ENCODE results near the gene TUBB3.
"Not testable (repeated sequence)": the region's sequence is repeated elsewhere in the genome, so short reads cannot be mapped to it uniquely, and the experiment has no call there.

Gene TUBB3

DNA sequence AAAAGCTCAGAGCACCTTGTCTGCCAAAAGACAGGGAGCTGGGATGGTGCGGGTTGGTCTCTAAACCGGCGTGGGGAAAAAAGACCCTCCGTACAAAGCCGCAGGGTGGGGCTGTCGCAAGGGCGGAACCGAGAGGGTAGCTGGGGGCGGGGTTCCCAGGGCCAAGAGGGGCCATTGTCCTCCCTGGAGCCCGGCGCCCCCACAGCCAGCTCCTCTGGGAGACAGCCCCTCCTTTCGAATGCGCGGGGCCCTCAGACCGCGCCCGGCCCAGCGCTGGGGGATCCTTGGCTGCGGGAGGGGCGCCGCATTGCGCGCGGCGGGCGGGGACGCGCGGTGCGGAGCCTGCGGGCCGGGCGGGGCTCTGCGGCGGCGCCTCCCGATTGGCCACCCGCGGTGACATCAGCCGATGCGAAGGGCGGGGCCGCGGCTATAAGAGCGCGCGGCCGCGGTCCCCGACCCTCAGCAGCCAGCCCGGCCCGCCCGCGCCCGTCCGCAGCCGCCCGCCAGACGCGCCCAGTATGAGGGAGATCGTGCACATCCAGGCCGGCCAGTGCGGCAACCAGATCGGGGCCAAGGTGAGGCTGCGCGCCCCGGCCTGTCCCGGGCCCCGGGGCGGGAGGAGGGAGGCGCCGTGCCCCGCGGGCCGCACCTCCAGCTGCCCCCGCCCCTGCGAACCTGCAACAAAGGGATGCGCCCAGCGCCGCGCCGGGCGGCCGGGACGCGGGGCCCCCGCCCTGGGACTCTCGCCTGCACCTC, at the start of gene TUBB3:
TUBB3 (plus strand) TSS at position 459 of the 756 bp plus-strand sequence; CDS start at position 519, 60 bp downstream.
- DNase-seq = peak; percentile 35

DNA sequence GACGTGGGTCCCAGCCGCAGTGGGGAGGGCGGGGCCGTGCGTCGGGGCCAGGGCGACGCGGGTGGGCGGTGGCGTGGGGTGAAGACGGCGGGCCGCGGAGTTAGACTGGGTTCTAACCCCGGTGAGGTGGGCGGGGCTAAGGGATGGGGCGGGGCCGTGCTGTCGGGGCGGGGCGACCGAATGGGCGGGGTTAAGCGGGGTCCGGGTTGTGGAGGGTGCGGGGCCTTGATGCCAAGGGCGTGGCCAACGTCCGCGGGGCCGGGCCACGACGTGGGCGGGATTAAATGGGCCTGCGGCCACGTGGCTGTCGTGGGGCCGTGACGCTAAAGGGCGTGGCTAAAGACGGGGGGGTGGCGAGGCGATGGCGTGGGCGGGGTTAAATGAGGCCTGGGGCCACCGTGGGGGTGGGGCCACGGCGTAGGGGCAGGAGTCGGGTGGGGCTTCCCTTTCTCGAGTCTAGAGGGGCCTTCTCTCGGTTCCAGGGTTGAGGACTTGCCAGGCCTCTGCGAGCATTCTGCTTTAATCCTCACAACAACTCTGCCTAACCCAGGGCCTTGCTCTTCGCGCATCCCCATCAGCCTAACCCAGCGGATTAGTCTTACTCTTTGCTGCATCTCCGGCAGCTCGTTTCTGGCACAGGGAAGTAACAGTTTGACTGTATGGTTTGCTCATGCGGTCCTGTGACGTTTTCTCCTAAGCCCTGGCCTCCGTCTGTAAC, 49.0 kb upstream of the TUBB3 start:
- peak; percentile 96 for DNase-seq

DNA sequence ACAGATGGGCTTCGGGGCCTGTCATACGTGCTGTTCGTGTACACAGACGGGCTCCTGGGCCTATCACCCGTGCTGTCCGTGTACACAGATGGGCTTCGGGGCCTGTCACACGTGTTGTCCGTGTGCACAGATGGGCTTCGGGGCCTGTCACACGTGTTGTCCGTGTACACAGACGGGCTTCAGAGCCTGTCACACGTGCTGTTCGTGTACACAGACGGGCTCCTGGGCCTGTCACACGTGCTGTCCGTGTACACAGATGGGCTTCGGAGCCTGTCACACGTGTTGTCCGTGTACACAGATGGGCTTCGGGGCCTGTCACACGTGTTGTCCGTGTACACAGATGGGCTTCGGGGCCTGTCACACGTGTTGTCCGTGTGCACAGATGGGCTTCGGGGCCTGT, 44.0 kb upstream of the TUBB3 start:
- not testable (repeated sequence) for DNase-seq

DNA sequence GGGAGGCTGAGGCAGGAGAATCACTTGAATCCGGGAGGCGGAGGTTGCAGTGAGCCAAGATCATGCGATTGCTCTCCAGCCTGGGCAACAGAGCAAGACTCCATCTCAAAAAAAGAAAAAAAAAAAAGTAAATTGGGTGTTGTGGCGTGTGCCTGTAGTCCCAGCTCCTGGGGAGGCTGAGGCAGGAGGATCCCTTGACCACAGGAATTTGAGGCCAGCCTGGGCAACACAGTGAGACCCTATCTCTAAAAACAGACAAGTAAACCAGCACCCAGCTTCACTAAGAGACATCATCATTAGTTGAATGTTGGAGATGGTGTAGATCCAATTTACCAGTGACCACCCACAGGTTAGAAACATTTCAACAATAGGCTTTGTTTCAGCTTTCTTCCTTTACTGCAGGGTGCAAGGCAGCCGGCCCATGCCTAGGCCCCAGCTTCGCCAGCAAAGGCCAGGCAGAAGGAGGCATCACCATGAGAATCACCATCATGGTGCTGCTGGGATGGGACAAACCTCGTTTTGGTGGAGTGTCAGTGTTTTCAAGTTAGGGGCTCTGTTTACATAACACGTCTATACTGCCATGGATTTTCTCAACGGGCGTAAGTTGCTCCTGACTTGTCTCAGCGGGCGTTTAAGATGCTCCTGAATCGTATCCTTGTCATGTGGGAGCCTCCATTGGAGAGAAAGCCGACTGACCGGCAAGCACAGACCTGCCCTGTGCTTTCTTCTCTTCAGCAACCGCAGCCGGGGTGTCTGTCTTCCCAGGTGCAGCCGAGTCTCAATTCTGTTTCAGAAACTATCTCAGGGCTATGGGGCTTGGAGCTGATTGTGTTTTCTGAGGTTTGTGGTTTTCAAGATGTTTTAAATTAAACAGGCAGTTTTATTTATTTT, 42.4 kb upstream of the TUBB3 start:
- DNase-seq = no peak

DNA sequence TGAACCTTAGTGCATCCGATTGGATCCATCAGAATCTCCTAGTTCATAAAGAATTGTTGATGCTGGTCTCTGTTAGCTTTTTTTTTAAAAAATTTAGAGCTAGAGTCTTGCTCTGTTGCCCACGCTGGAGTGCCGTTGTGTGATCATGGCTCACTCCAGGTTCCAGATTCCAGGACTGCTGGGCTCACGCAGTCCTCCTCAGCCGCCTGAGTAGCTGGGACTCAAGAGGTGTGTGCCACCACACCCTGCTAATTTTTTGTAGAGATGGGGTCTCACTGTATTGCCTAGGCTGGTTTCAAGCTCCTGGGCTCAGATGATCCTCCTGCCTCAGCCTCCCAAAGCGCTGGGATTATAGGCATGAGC, 41.8 kb upstream of the TUBB3 start:
- no peak for DNase-seq

DNA sequence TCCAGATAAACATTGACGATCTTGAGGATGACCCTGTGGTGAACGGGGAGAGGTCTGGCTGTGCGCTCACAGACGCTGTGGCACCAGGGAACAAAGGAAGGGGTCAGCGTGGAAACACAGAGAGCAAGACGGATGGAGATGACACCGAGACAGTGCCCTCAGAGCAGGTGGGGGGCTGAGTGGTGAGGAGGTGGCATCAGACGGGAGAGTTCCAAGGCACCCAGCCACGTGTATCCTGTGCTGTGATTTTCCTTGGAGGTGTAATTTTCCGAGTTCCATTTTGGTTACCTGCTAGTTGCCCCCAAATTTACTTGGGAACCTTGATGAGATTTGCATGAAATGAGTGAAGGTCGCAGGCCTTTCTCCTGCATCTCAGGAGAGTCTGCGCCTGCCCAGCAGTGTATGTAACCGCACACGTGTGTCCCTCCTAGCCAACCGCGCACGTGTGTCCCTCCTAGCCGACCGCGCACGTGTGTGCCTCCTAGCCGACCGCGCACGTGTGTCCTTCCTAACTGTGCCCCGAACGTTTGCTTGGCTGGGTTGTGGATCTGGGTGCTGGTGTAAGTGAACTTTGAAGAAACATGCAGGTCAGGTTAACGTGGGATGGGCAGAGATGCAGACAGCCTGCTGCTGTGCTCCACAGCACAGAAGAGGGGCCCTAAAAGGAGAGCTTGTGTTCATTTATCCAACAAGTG, 39.6 kb upstream of the TUBB3 start:
- DNase-seq = no peak

DNA sequence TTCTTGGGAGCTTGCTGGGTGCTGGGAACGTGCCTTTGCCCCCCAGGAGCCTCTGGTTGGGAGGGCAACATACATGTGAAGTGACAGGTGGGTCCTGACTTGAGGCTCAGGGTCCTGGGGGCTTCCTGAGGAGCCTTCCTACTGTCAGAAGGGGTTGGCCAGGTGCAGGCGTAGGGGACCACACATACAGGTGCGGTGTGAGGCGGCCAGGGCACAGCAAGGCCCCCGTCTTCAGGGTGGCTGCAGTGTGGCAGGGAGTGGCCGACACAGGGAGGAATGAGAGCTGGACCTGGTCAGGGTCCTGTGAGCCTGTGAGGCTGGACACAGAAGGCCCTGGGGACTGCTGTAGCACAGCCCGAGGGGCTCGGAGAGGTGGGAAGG, 39.1 kb upstream of the TUBB3 start:
- DNase-seq = no peak

DNA sequence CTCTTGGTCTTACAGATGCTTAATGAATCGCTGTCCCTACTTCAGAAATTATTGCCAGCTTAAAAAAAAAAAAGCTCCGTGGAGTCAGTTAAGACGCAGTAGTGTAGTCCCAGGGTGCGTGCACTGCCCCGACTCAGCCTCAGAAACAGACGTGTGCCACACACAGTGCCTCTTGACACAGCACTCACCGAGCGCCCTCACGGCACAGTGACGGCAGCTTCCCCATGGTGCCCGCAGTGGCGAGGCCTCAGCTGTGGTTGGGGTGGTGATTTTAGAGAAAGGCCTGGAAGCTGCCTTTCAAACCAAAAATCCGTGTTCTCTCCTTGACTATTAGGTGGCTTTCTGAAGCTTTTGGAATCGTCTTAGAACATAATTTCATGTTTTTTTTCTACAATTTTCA, 35.9 kb upstream of the TUBB3 start:
- no peak for DNase-seq

DNA sequence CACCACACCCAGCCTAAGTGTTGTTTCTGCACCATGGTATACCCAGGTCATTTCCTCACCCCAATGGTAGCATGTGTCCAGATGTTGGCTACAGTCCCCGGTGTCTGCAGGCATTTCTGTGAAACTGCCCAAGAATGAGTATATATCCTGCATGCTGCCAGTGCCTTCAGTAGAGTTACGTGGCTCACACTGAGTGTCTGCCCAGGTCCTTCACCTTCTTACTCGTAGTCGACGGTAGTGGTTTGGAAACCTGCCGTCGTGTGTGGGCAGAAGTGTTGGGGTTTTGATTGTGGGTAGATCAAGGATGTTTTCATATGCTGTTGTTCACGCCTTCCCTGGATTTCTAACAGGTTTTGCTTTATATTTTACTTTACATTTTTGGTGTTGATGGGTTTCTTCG, 32.9 kb upstream of the TUBB3 start:
- no peak for DNase-seq

DNA sequence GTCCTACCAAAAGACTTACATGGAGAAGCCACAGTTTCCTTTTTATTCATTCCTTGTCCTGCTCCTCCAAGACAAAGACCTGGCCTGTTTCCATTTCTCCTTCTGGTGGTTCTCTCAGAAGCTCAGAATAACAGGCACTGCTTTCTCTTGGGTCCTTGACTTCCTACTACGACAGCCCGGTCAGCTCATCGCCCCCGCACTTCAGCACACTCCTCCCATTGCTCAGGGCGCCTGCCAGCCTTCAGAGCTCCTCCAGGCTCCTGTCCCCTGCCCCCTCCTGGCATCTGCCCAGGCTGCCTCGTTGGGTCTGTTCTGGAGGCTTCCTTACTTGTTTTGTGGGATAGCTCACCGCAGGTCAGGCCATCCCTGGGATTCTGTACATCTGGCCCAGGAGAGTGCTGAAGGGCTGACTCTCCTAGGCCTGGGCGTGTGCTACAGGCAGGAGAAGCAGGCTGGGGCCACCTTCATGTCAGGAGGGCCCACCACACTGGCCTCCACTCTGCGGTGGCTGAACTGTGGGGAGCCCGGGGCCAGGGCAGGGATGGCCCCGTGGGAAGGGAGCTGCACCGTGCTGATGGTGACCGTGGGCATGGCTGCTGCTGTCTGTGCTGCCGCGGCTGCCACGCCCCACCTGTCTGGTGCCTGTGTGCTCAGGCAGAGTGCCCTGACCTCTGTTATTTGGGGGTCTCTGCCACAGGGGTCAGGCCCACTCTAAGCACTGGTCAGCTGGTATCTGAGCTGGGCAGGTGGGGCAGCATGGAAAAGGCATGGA, 32.1 kb upstream of the TUBB3 start:
- DNase-seq = no peak

DNA sequence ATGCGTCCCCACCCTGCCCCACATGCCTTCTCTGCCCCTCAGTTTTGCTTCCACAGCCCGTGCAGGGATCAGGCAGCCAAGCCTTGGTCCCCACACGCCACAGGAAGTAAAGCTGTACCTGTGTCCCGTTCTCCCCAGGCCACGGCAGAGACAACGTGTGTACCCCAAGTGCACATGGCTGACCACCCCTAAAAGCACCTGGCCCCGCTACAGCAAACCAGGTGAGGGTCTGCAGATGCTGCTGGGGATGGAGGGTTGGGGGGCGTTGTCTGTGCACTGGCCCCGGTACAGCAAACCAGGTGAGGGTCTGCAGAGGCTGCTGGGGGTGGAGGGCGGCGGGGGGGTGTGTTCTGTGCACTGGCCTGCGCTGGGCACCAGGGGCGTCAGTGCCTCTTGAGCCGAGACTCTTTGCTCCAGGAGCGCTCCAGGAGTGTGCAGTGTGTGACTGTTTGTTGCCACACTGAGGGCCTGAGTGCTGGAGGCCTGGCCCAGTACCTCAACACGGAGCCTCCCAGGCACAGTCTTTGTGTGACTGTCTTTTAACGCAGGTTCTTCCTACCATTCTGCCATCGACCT, 31.0 kb upstream of the TUBB3 start:
- DNase-seq = no peak

DNA sequence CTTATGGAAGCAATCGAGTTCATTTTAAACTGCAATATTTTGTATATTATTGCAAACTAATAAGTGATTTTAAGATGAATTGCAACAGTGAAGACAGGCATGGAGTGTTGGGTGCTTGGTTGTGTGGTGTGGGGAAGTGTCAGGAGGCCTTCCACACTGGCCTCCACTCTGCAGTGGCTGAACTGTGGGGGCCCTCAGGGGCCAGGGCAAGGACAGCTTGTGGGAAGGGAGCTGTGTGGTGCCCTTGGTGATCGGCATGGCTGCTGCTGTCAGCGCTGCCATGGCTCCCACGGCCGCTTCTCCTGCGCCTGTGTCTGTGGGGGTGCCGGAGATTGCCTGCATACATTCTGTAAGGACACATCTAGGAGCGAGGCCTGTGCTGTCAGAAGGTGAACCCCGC, 30.5 kb upstream of the TUBB3 start:
- no peak for DNase-seq

DNA sequence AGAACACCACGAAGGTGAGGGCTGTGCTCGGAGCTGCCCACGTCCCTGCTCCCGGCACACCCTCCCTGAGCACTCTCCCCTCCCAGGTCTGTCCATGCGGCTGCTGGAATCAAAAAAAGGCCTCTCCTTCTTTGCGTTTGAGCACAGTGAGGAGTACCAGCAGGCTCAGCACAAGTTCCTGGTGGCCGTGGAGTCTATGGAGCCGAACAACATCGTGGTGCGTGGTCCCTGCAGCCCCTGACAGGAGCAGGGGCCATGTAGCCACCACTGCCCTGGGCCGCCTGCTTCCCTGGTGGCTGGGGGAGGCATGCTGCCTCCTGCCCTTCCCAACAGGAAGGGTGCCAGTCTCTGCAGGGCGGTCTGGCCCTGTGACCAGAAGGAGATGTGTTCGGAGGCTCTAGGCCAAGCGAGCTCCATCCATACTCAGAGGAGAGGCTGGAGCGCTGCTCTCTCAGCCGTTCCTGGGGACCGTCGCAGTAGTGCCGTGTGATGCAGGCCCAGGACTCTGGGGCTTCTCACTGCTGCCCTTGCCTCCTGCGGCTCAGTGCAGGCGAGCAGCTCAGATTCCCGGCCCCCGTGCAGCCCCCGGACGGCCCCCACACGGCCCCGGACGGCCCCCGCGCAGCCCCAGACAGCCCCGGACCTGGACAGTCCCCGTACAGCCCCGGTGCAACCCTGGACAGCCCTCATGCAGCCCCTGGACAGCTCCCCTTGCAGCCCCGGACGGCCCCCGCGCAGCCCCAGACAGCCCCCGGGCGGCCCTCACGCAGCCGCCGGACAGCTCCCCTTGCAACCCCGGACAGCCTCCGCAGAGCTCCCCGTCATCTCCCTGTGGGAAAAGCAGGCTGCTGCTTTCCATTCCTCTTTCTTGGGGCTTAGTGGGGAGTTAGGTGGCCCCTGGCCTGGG, 29.2 kb upstream of the TUBB3 start:
- DNase-seq = no peak

DNA sequence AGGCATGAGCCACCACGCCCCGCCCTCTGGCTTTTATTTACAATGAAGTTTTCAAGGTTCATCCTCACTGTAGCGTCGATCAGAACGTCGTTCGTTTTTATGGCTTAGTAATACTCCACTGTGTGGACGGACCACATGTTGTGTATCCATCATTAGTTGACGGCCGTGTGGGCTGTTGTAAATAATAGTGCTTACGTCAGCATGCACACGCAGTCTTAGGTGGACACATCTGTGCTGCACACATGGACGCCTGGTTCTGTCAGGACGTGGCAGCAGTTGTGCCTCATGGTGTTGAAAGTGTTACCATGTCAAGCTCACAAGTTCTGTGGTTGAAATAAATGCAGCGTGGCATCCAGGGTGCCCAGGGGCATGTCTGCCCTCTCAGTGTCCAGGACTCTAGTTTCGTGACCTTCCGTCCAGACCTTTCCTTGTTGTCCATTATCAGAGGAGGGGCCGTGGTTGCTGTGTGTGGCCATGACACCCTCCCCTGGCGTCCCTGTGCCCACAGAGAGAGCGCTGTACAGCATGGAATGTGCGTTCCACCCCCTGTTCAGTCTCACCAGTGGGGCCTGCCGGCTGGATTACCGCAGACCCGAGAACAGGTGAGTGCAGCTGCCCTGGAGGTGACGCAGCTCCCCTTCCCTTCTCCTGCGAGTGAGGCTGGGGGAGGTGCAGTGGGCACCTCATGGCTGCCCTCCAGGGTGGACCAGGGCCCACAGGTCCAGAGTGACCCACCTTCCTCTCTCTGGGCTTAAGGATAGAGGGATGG, 27.5 kb upstream of the TUBB3 start:
- DNase-seq = no peak

DNA sequence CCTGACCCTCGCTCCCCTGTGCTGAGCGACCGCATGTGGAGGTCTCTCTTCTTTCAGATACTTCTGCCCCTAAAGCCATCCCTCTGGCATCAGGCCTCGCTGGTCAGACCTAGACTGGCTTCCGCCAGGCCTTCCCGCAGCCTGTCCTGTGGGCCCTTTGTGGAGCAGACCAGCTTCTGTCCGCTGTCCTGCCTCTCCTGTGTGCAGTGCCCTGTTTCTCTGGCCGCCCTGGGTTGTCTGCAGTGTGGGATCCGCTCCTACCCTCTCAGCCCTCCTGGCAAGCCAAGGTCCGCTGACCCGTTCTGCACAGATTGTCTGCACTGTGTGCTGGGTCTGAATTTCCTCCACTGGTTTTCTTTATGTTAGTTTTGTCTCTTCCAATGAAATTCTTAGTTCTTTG, 25.9 kb upstream of the TUBB3 start:
- no peak for DNase-seq

DNA sequence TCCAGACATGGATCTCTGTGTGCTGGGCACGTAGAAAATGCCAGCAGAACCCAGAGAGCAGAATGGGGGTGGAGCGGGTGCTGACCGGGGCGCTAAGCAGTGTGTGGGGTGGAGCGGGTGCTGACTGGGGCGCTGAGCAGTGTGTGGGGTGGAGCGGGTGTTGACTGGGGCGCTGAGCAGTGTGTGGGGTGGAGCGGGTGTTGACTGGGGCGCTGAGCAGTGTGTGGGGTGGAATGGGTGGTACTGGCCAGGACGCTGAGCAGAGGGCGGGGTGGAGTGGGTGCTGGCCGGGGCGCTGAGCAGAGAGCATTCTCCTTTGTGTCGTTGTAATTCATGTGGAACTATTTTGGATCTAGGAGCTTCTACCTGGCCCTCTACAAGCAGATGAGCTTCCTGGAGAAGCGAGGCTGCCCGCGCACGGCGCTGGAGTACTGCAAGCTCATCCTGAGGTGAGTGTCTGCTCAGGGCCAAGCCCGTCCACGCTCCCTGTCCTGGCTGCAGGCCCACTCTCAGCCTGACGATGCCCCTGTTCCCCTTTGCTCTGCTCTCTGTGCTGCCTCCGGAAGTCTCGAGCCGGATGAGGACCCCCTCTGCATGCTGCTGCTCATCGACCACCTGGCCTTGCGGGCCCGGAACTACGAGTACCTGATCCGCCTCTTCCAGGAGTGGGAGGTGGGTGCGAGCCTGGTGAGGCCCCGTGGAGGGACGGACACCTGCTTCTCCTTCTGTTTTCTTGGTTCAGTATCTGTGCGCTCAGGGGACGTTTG, 24.8 kb upstream of the TUBB3 start:
- DNase-seq = no peak

DNA sequence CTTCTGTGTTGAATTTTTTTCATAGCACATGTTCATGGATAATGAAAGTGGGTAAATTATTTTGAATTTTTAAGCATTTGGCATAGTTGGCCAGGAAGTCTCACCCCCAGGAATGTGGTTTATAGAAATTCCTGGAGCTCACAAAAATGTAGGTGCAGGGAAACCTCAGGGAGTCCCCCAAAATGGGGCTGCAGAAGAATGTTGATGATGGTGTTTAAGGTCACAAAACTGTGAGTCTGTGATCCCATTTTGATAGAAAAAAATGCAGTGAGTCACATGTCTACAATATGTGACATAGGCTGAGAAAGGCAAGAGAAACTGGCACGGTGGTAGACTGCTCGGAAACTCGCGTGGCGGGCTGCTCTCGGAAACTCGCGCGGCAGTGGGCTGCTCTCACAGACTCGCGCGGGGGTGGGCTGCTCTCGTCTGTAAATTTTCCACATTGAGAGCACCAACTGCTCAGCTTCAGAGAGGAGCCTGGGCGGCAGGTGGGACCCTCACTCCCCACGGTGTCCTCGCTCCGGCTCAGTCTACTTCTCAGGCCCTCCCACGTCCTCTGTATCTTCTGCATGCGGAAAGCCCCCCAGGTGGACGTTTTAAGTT, 23.2 kb upstream of the TUBB3 start:
- DNase-seq = no peak

DNA sequence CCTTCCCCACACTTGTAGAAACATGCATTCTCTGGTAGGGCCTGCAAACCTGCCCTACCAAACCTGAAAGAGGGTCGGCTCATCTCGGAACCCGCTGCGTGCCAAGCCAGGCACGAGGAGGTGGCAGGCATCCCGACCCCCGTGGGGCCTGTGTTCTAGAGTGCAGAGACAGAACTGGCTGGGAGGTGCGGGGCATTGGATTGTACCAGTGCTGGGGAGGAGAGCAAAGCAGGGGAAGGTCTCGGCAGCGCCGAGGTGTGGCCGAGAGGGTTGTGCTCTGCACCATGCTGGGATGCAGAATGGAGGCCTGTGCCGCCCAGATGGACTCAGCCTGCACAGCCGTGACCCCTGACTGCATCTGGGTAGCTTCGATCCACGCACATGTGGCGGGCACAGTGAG, 22.3 kb upstream of the TUBB3 start:
- DNase-seq = no peak

DNA sequence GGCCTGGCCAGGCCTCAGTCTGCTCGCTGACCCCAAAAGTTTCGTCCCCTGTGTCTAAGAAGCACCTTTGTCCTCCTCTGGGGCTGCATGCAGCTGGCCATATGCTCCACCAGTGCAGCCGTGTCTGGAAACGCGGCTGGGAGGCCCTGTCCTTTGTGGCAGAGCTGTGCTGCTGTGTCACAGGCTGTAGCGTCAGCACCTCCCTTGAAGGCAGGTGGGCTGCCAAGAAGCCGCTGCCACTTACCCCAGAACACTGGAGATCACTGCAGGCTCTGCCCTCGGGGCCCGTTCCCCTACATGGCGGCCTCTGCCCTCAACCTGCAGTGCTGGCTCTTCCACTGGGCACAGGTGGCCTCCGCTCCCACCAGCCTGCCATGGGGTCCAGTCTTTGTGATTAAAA, 20.2 kb upstream of the TUBB3 start:
- no peak for DNase-seq

Measured in CD4-positive, alpha-beta T cell treated with Interleukin-21 for 1 hour (primary cell).